Colonic mucosa (tissue), 4 donors: Measurements from ENCODE around the gene PAAF1. TPM values are rescaled to one million over a fixed set of nuclear protein-coding genes. Genes with fewer than 3 reads are reported as not detected.

Source experiments
- DNase-seq: peaks from one replicate; pipeline ENCODE4 v3.0.0-alpha.2; 2020
- H3K27ac ChIP-seq: fragments of 200-600 bp; one replicate; pipeline ENCODE4 v1.8.0; 2021
- H3K27me3 ChIP-seq: fragments of 200-600 bp; one replicate; pipeline ENCODE4 v1.8.0; 2021
- H3K36me3 ChIP-seq: fragments of 200-600 bp; one replicate; pipeline ENCODE4 v1.8.0; 2021
- H3K4me1 ChIP-seq: fragments of 200-600 bp; one replicate; pipeline ENCODE4 v1.8.0; 2021; ENCODE audit warnings: mild to moderate bottlenecking
- H3K4me3 ChIP-seq: fragments of 200-600 bp; one replicate; pipeline ENCODE4 v1.8.0; 2021
- H3K9ac ChIP-seq, 2 donors: one replicate each; pipeline ENCODE4 v1.7.0; 2013; ENCODE audit warnings: control low read depth in 2 of 2, low read depth in 2 of 2, low read length in 2 of 2
- H3K9me3 ChIP-seq: fragments of 200-600 bp; one replicate; pipeline ENCODE4 v1.8.0; 2021
- CTCF ChIP-seq: fragments of 200-600 bp; IDR thresholded peaks from one replicate; pipeline ENCODE4 v1.8.0; 2022; ENCODE audit warnings: antibody characterized with exemption, mild to moderate bottlenecking
- intact Hi-C: fragments of 100-400 bp; cut with DNase I; formaldehyde crosslinking; loops from one replicate; pipeline ENCODE4 v1.14.1; 2022
- total RNA-seq, 2 donors: library from RNA; stranded (reverse); fragmentation: NEBNext Ultra II Directional in 1 of 2; extraction: Animal tissue kit (Norgen Biotek cat#: 25700) in 1 of 2; gene quantifications; one replicate each; pipeline ENCODE4 v1.2.1, GENCODE V29; 2021
- donor health status: healthy.
- donor health status: DM: no; HTN: no; CAD: no.
- donor health status: DM: no; HTN: no; CAD: no.

The PAAF1 gene
- total RNA-seq, 2 donors from 2014 or later = 13.2 to 17.8 TPM

- Histone ChIP-seq H3K27ac (no peak overlapping the region), H3K9ac (no peak overlapping the region), H3K4me3 (no peak overlapping the region), H3K4me1 (no peaks in the 10 kb centered on the region), H3K36me3 (no peaks in the 10 kb centered on the region), H3K9me3 (no peaks in the 10 kb centered on the region), H3K27me3 (no peaks in the 10 kb centered on the region)
- intact Hi-C loops = no loop called here
- TF ChIP-seq CTCF = no peak
- DNase-seq = no peak
These were observed 18.0 kb downstream of the PAAF1 start for GRCh38 chr11:73894725-73895335.

GRCh38 chr11:73902303-73902702, 25.5 kb downstream of the PAAF1 start:
- Histone ChIP-seq H3K9me3 (no peaks in the 10 kb centered on the region), H3K4me3 (no peak overlapping the region), H3K9ac (no peak overlapping the region), H3K27ac (no peak overlapping the region), H3K36me3 (no peaks in the 10 kb centered on the region), H3K27me3 (no peaks in the 10 kb centered on the region), H3K4me1 (no peaks in the 10 kb centered on the region)
- TF ChIP-seq CTCF = no peak
- DNase-seq = no peak
- intact Hi-C loops = no loop called here

- intact Hi-C loops = no loop called here
- Histone ChIP-seq H3K27ac (no peak overlapping the region), H3K9ac (no peak overlapping the region), H3K4me1 (no peaks in the 10 kb centered on the region), H3K9me3 (no peaks in the 10 kb centered on the region), H3K4me3 (no peak overlapping the region), H3K27me3 (no peaks in the 10 kb centered on the region), H3K36me3 (no peaks in the 10 kb centered on the region)
- no peak for DNase-seq
- no peak for TF ChIP-seq CTCF
These were observed 30.4 kb downstream of the PAAF1 start for GRCh38 chr11:73907191-73907590.

- Histone ChIP-seq H3K36me3 (no peaks in the 10 kb centered on the region), H3K9ac (no peak overlapping the region), H3K27me3 (no peaks in the 10 kb centered on the region), H3K9me3 (no peaks in the 10 kb centered on the region), H3K27ac (no peak overlapping the region), H3K4me1 (no peaks in the 10 kb centered on the region), H3K4me3 (no peak overlapping the region)
- DNase-seq = no peak
- intact Hi-C loops = no loop called here
- no peak for TF ChIP-seq CTCF
These were observed 35.2 kb downstream of the PAAF1 start for GRCh38 chr11:73912026-73912425.

GRCh38 chr11:73913472-73913871, 36.7 kb downstream of the PAAF1 start:
- no peak overlapping the region for H3K4me3 ChIP-seq
- no peak overlapping the region for H3K9ac ChIP-seq
- DNase-seq = no peak
- H3K36me3 ChIP-seq = no peaks in the 10 kb centered on the region
- H3K27me3 ChIP-seq = no peaks in the 10 kb centered on the region
- intact Hi-C loops = no loop called here
- no peak for TF ChIP-seq CTCF
- H3K9me3 ChIP-seq = no peaks in the 10 kb centered on the region
- no peak overlapping the region for H3K27ac ChIP-seq
- H3K4me1 ChIP-seq = no peaks in the 10 kb centered on the region
